Stimulated activated CD8-positive, alpha-beta memory T cell treated with anti-CD3 and anti-CD28 coated beads, Interleukin-4, amount 100 ng/mL, for 1 hour (primary cell): Measurements from ENCODE around the gene NPAS2.

Experiments
- DNase-seq, 2 donors: peaks; one replicate each; pipeline ENCODE4 v3.0.0-alpha.2; 2020; ENCODE audit warnings: low read depth in 2 of 2, low spot score in 1 of 2

NPAS2 gene

GRCh38 chr2:100938031-100939026, 118.4 kb downstream of the NPAS2 start:
- no peak for DNase-seq

DNA sequence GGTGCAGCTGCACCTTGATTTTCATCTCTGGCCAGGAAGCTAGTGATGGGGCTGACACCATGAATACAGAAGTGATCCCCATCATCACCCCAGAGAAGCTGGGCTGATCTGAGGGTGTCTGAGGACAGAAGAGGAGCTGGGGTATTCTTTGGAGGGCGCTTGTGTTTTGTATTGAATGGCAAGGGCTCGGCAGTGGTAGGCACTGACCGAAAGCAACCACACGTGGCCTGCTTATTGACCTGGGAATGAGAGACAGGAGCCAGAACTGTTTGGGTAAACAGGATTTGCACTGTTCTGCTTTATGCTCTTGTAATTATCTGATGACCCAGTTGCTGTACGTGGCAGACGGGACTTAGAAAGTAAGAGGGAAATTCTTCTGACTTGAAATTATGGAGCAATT, 119.5 kb downstream of the NPAS2 start:
- no peak for DNase-seq

- no peak for DNase-seq
Observed at GRCh38 chr2:100940240-100940639, 120.3 kb downstream of the NPAS2 start.

DNA sequence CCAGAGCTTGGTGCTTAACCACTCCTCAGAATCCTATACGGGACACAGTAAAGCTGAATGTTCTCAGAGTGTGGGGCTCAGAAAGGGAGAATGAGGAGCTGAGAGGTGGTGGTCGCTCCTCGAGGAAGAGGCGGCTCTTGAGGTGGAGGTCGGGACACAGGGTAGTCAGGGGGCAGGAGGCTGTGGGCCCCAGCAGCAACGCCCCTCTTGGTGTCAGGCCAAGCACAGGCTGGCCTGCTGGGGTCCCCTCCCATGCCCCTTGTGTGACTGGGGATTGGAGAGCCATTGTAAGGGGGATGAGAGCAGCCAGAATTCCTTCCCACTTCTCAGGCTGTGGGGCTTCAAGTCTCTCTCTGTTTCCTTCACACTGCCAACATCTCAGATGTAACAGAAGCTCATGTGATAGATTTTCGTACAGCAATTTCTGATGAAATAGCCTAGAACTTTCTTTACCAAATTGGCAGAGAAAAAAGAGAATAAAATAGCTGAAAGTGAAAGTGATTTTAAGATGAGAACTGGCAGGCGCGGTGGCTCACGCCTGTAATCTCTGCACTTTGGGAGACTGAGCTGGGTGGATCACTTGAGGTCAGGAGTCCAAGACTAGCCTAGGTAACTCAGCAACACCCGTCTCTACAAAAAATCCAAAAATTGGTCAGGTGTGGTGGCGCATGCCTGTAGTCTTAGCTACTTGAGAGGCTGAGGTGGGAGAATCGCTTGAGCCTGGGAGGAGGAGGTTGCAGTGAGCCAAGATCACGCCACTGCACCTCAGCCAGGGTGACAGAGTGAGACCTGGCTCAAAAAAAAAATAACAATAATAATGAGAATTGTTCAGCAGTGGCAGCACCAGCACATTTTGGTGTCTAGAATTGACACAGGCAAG, 121.1 kb downstream of the NPAS2 start:
- DNase-seq = no peak

GRCh38 chr2:100941646-100942240, 121.8 kb downstream of the NPAS2 start:
- DNase-seq = no peak

DNA sequence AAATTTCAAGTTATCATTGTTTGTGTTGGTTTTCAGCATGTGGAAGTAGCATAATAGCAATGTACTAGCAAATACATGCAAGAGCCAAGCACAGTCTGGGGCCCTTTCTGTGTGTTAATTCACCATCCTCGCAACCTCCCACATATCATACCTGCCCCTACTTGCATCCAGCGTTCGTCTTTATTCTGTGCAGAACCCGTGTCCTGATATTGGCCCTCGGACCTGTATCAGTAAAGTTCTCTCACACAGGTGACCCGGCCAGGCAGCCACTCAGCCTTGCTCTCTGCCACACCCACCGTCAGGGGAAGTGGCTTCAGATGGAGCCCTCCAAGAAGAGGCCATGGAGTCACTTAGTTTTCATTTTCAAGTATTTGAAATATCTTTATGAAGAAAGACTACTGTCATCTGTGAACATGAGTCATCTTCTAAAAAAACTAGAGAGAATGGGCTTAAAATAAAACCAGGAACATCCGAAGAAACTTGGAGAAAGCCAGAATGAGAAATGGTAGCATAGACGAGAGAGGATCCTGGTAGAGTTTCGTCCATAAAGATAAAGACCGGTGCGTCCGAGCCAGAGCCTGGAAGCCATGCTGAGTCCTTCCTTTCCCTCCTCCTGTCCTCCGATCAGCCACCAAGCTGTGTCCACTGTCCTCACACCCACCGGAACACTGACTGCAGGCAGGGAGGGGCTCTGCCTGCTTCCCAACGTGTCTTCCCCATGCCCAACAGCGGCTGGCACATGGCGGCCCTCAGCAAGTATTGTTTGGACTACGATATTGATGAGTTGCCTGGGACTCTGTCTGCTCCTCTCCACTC, 124.9 kb downstream of the NPAS2 start:
- DNase-seq = no peak

DNA sequence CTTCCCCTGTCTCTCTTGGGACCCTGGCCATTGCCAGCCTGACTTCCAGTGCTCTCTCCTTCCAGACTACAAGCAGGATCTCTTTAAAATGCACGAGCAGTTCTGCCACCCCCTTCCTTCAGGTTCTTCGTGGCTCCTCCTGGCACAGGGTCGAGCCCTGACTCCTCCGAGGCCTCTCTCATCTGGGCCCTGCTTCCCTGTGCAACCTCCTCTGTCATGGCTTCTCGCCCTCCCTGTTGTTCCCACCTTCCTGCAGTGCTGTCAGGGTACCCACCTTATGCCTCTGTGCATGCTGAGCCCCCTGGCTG, 125.4 kb downstream of the NPAS2 start:
- no peak for DNase-seq

DNA sequence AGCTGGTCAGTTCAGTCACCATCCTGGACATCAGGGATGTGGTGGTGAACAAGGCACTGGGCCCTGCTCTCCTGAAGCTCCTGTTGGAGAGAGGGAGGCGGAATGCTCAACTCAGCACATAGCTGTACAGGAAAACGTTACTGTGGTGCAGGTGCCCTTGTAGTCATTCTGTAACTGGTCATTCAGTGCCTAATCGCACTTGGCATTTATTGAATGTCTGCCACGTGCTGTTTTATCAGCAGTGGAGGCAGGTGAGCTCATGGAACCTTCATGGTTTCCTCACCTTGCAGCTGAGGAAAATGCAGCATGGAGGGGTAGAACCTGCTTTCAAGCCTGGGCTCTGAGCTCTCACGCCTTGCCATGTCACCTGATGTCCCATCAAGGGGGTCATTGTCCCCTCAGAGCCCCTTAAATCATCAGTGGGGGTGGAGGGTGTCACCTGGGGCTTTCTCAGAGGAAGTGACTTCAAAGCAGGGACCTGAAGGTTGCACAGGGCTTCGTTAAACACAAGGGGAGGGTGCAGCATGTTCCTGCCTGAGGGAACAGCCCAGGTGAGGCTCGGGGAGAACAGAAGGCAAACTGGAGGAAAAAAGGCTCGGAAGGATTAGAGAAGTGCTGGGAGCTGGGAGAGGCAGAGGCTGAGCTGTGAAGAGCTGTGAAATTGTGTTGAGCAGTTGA, 126.1 kb downstream of the NPAS2 start:
- DNase-seq = no peak

DNA sequence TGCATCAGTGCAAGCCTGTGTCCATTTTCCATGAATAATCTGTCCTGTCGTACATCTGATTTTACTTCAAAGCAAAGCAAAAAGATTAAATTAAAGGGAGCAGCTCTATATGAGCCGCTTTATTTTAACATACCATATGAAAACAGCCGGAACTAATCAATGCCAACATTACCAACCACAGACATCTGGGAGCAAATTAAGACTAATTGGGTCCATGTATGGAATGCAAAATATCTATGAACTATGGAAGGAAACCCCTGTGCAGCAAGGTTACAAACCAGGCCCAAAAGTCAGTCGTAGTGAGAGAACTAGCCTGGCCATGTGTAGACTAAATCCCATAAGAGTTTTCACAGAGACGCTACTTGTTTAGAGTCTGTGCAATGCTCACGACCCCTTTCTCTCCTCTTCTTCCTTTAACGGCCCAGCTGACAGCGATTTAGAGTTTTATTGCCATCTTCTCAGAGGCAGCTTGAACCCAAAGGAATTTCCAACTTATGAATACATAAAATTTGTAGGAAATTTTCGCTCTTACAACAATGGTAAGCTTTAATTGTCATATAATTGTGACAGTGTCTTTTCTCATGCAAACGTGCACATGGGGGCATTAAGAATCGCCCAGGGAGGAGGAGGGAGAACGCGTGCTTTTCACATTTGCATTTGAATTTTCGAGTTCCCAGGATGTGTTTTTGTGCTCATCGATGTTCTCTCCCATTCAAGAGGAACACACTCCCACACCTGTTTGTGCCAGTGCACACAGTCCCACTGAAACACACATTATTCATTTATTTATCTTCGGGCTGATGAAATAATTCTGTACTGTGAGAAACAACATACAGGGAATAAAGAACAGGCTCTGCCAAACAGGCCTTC, 129.2 kb downstream of the NPAS2 start:
- no peak for DNase-seq

- DNase-seq = no peak
Observed at GRCh38 chr2:100952512-100952911, 132.6 kb downstream of the NPAS2 start.

DNA sequence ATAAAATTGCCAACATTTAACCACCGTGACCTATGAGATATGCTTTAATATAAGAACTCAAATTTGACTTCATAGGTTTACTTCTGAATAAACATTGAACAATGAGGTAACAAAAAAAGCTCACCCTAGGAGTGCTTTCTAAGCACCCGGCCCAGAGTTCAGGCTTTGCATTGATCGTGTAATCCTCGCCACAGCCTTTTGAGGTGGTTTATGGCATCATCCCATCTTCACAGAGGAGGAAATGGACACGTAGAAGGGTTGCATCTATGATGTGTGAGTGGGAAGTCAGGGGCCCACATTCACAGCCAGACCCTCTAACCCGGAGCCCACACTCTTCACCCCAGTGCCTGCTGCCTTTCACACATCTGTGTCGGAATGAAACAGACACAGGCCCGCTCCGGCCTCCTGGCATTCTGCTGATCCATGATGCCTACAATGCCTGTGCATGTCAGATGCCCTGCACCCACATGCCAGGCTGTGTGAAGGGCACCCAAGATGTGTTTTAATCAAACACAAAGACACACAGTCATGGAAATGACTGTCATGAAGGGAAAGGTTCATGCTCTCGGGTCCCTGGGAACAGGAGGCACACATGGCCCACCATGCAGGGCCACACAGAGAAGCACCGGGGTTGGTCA, 133.6 kb downstream of the NPAS2 start:
- DNase-seq = no peak

DNA sequence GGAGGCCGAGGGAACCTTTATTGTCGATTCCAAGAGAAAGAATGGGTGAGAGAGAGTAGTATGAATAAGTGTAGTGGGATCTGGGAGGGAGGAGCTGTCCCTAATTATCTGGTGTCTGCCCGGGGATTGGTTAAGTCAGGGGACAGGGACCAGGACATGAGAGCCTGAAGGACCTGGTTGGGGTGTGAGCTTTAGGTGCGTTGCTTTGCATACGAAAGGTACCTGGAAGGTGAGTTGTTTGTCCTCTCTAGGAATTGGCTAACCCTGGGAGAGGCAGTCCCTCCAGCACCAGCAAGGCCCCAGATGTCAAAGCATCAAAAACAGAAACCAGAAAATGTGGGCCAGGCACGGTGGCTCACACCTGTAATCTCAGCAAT, 134.1 kb downstream of the NPAS2 start:
- no peak for DNase-seq

DNA sequence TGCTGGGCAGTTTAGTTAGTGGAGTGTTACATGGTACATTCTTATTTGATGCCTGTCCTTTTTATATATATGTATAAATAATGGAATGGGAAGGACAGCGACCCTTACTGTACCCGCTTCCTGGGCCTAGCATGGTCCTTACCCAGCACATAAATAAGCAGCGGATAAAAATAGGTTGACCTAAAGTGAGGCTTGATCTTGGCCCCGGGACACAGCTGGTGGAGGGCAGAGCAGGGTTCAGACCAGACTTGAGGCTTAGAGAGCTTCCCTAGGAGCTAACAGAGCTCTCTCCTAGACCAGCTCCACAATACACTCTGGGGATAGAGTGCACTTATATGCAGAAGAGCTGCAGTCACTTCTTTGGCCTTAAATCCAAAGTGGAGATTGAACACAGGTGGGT, 135.3 kb downstream of the NPAS2 start:
- no peak for DNase-seq

DNA sequence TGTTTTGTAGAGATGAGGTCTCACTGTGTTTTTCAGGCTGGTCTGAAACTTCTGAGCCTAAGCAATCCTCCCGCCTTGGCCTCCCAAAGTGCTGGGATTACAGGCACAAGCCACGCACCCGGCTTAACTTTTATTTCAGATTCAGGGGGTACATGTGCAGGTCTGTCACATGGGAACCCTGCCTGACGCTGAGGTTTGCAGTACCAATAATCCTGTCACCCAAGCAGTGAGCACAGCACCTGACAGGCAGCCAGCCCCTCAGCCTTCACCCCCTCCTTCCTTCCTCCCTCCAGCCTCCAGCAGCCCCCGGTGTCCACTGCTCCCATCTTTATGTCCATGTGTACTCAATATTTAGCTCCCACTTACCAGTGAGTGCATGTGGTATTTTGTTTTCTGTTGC, 136.1 kb downstream of the NPAS2 start:
- DNase-seq = no peak

GRCh38 chr2:100957996-100958653, 138.2 kb downstream of the NPAS2 start:
- DNase-seq = no peak

GRCh38 chr2:100959225-100959880, 139.4 kb downstream of the NPAS2 start:
- DNase-seq = no peak

DNA sequence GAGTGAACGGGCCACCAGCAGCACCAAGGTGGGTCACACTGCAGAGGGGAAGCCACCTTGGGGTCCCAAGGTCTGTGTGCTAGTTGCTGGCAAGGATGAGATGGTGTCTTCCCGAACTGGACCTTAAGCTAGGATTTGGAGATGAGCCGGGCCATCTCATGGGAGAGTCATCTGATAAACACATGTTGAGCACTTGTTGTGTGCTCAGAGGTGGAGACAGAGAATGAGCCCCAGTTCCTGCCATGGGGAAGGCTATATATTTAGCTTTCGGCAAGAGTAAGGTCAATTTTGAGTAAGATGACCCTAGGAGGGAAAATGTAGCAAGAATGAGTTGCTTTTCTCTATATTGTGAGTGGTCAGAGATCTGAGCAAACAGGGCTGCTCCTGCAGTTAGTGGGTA, 140.7 kb downstream of the NPAS2 start:
- DNase-seq = no peak
